Fibroblast of upper back skin (primary cell): ENCODE measurements around the gene FNDC5.
A peak's percentile ranks its signal among the peaks of the same experiment; 100 is the strongest.

Experiments used
- DNase-seq: peaks from one replicate; pipeline ENCODE4 v3.0.0-alpha.2; 2013

Gene FNDC5

GRCh38 chr1:32883338-32884031 lies 12.8 kb upstream of the FNDC5 start:
- no peak for DNase-seq

GRCh38 chr1:32881871-32882850 lies 11.4 kb upstream of the FNDC5 start:
- no peak for DNase-seq

GRCh38 chr1:32881291-32881690 lies 10.6 kb upstream of the FNDC5 start:
- no peak for DNase-seq

GRCh38 chr1:32878637-32879041 lies 7.9 kb upstream of the FNDC5 start:
- DNase-seq = no peak

- peak; percentile 23 for DNase-seq
These were observed 7.5 kb upstream of the FNDC5 start for GRCh38 chr1:32878183-32878582.

GRCh38 chr1:32877211-32878110 lies 6.7 kb upstream of the FNDC5 start:
- no peak for DNase-seq

GRCh38 chr1:32876341-32877210 lies 5.9 kb upstream of the FNDC5 start:
- peak; percentile 30 for DNase-seq

- no peak for DNase-seq
These were observed 4.4 kb upstream of the FNDC5 start for GRCh38 chr1:32874860-32875752.

GRCh38 chr1:32873484-32873883 lies 2.8 kb upstream of the FNDC5 start:
- no peak for DNase-seq

- no peak for DNase-seq
These were observed 1.4 kb upstream of the FNDC5 start for GRCh38 chr1:32872192-32872460.

- peak; percentile 35 for DNase-seq
These were observed 866 bp upstream of the FNDC5 start for GRCh38 chr1:32871364-32872191.

- no peak for DNase-seq
These were observed 643 bp downstream of the FNDC5 start for GRCh38 chr1:32869923-32870614.

GRCh38 chr1:32868806-32869455 lies 1.8 kb downstream of the FNDC5 start:
- no peak for DNase-seq

GRCh38 chr1:32868085-32868484 lies 2.6 kb downstream of the FNDC5 start:
- DNase-seq = no peak

GRCh38 chr1:32867671-32868070 lies 3.0 kb downstream of the FNDC5 start:
- DNase-seq = no peak

GRCh38 chr1:32867151-32867550 lies 3.6 kb downstream of the FNDC5 start:
- no peak for DNase-seq

GRCh38 chr1:32865639-32866405 lies 4.9 kb downstream of the FNDC5 start:
- DNase-seq = no peak

- no peak for DNase-seq
These were observed 6.2 kb downstream of the FNDC5 start for GRCh38 chr1:32864375-32865019.
